HEK293 (cell line): ENCODE results near the gene ZNF768.

Experiments used
- CTCF ChIA-PET: fragments of 350-600 bp; formaldehyde crosslinking; extraction: SDS; loops from one replicate; lab custom pipeline; 2021; ENCODE audit warnings: antibody characterized with exemption; lab: Yijun Ruan, JAX
- POLR2A ChIA-PET: fragments of 300-600 bp; formaldehyde crosslinking; extraction: SDS; loops from one replicate; lab custom pipeline; 2020; ENCODE audit warnings: antibody characterized with exemption, inconsistent platforms; lab: Yijun Ruan, JAX
- H3K27ac ChIP-seq: fragments of 200-500 bp; sonication (Bioruptor generic); 2 replicates; pipeline ENCODE4 v1.5.1; 2014; ENCODE audit warnings: low read depth, low read length, control low read depth, inconsistent platforms; ENCODE audit errors: extremely low read depth
- H3K36me3 ChIP-seq, 2 experiments: fragments of 200-500 bp in 1 of 2; sonication (Bioruptor generic) in 1 of 2; 1 replicate in 1 of 2; 2 replicates in 1 of 2; pipeline ENCODE4 v1.5.1; 2014 to 2017; ENCODE audit warnings: inconsistent platforms in 2 of 2, low read length in 2 of 2; ENCODE audit not compliant: control insufficient read depth in 2 of 2, insufficient read depth in 1 of 2
- H3K4me1 ChIP-seq: fragments of 200-500 bp; sonication (Bioruptor generic); 2 replicates; pipeline ENCODE4 v1.5.1; 2014; ENCODE audit warnings: mild to moderate bottlenecking, low read length, inconsistent platforms; ENCODE audit not compliant: control insufficient read depth, insufficient read depth
- H3K4me3 ChIP-seq: 2 replicates; pipeline ENCODE4 v1.5.1; 2011; ENCODE audit warnings: low read depth, mild to moderate bottlenecking, control low read depth, low read length, moderate library complexity
- H3K9me3 ChIP-seq: fragments of 200-500 bp; sonication (Bioruptor generic); 2 replicates; pipeline ENCODE4 v1.5.1; 2014; ENCODE audit warnings: low read depth, low read length, inconsistent platforms; ENCODE audit not compliant: control insufficient read depth, insufficient read depth
- BCL11A ChIP-seq: fragments of 450-650 bp; formaldehyde crosslinking; IDR thresholded peaks from 2 replicates; pipeline ENCODE4 v1.5.1; 2016; ENCODE audit warnings: low read depth, missing biosample characterization, missing genetic modification characterization
- FEZF1 ChIP-seq: fragments of 450-650 bp; formaldehyde crosslinking; IDR thresholded peaks from 2 replicates; pipeline ENCODE4 v1.5.1; 2016; ENCODE audit warnings: missing biosample characterization, missing genetic modification characterization
- HOXD13 ChIP-seq: sonication (generic); formaldehyde crosslinking; IDR thresholded peaks from 2 replicates; pipeline ENCODE4 v1.8.0; 2022; ENCODE audit warnings: missing genetic modification reagents, borderline replicate concordance
- KLF8 ChIP-seq: fragments of 450-650 bp; formaldehyde crosslinking; IDR thresholded peaks from 2 replicates; pipeline ENCODE4 v1.5.1; 2016; ENCODE audit warnings: missing biosample characterization, missing genetic modification characterization
- PBX3 ChIP-seq: sonication (generic); formaldehyde crosslinking; IDR thresholded peaks from 2 replicates; pipeline ENCODE4 v1.8.1; 2022; ENCODE audit warnings: mild to moderate bottlenecking, moderate library complexity, missing genetic modification reagents
- PRDM10 ChIP-seq: fragments of 450-650 bp; formaldehyde crosslinking; IDR thresholded peaks from 2 replicates; pipeline ENCODE4 v1.5.1; 2016; ENCODE audit warnings: missing biosample characterization, missing genetic modification characterization
- ZBTB10 ChIP-seq: fragments of 450-650 bp; formaldehyde crosslinking; IDR thresholded peaks from 2 replicates; pipeline ENCODE4 v1.5.1; 2016; ENCODE audit warnings: missing biosample characterization, missing genetic modification characterization
- ZBTB17 ChIP-seq: fragments of 450-650 bp; formaldehyde crosslinking; IDR thresholded peaks from 2 replicates; pipeline ENCODE4 v1.5.1; 2016; ENCODE audit warnings: missing biosample characterization, missing genetic modification characterization
- ZBTB26 ChIP-seq: fragments of 450-650 bp; formaldehyde crosslinking; optimal IDR thresholded peaks from 2 replicates; pipeline ENCODE3; 2016; ENCODE audit warnings: missing biosample characterization, mild to moderate bottlenecking, missing genetic modification characterization
- ZEB2 ChIP-seq: fragments of 450-650 bp; formaldehyde crosslinking; IDR thresholded peaks from 2 replicates; pipeline ENCODE4 v1.5.1; 2016; ENCODE audit warnings: missing biosample characterization, missing genetic modification characterization
- ZNF114 ChIP-seq: fragments of 450-650 bp; formaldehyde crosslinking; IDR thresholded peaks from 2 replicates; pipeline ENCODE4 v1.5.0; 2017; ENCODE audit warnings: missing biosample characterization, missing genetic modification characterization
- ZNF2 ChIP-seq: fragments of 450-650 bp; formaldehyde crosslinking; IDR thresholded peaks from 2 replicates; pipeline ENCODE4 v1.5.1; 2016; ENCODE audit warnings: missing biosample characterization, missing genetic modification characterization
- ZNF248 ChIP-seq: fragments of 450-650 bp; formaldehyde crosslinking; IDR thresholded peaks from 2 replicates; pipeline ENCODE4 v1.5.1; 2017; ENCODE audit warnings: missing biosample characterization, missing genetic modification characterization
- ZNF341 ChIP-seq: fragments of 450-650 bp; formaldehyde crosslinking; IDR thresholded peaks from 2 replicates; pipeline ENCODE4; 2016; ENCODE audit warnings: low read depth, missing biosample characterization, missing genetic modification characterization
- ZNF571 ChIP-seq: fragments of 450-650 bp; formaldehyde crosslinking; IDR thresholded peaks from 2 replicates; pipeline ENCODE4 v1.5.0; 2017; ENCODE audit warnings: missing biosample characterization, missing genetic modification characterization
- ZNF624 ChIP-seq: fragments of 450-650 bp; formaldehyde crosslinking; IDR thresholded peaks from 2 replicates; pipeline ENCODE4 v1.5.1; 2017; ENCODE audit warnings: missing biosample characterization, missing genetic modification characterization
- ZNF629 ChIP-seq: fragments of 450-650 bp; formaldehyde crosslinking; IDR thresholded peaks from 2 replicates; pipeline ENCODE4 v1.5.1; 2017; ENCODE audit warnings: missing biosample characterization, missing genetic modification characterization
- ZNF654 ChIP-seq: fragments of 450-650 bp; formaldehyde crosslinking; IDR thresholded peaks from 2 replicates; pipeline ENCODE4 v1.5.1; 2016; ENCODE audit warnings: low read depth, missing biosample characterization, missing genetic modification characterization
- ZNF830 ChIP-seq: fragments of 450-650 bp; IDR thresholded peaks from 2 replicates; pipeline ENCODE4 v1.5.0; 2018; ENCODE audit warnings: missing biosample characterization, missing genetic modification characterization, low read depth, mild to moderate bottlenecking, moderate library complexity
- ZSCAN18 ChIP-seq: fragments of 450-650 bp; formaldehyde crosslinking; IDR thresholded peaks from 2 replicates; pipeline ENCODE4 v1.5.1; 2016; ENCODE audit warnings: missing biosample characterization, missing genetic modification characterization

The ZNF768 gene

GRCh38 chr16:30491744-30492308 is 34.5 kb downstream of the ZNF768 start (continued):
- TF ChIP-seq ZNF341 (tag by site-specific recombination): no peak
- TF ChIP-seq ZBTB17 (tag by site-specific recombination): peak; percentile 87
- no peak for TF ChIP-seq FEZF1 (tag by site-specific recombination)
- TF ChIP-seq ZBTB26 (tag by site-specific recombination): no peak
- TF ChIP-seq ZNF624 (tag by site-specific recombination): no peak
- TF ChIP-seq ZEB2 (tag by site-specific recombination): peak; percentile 27; the same call in 1 of the 2 replicates
- TF ChIP-seq KLF8: no peak
- TF ChIP-seq ZNF114 (tag by site-specific recombination): no peak
- no peak for TF ChIP-seq ZNF571
- no peak for TF ChIP-seq ZNF830 (tag by site-specific recombination)
- TF ChIP-seq BCL11A: no peak
- TF ChIP-seq ZNF248 (tag by site-specific recombination): no peak
- peak; percentile 55 for TF ChIP-seq ZNF654
- TF ChIP-seq ZNF629: peak; percentile 26

GRCh38 chr16:30491229-30491628 is 35.1 kb downstream of the ZNF768 start:
- no peak overlapping the region for H3K4me3 ChIP-seq
- CTCF ChIA-PET: interaction anchor here (0.6 to 2.6 kb wide), 6 partner anchors 8 to 107 kb away, joined by 3 to 7 read pairs (median 3); partner anchors contain the start of gene DCTPP1
- no peaks in the 10 kb centered on the region for H3K4me1 ChIP-seq
- POLR2A ChIA-PET: interaction anchor here (0.5 to 0.8 kb wide), 2 partner anchors 53 to 61 kb away, joined by 3 to 4 read pairs; partner anchors contain the start of gene DCTPP1
- no peak overlapping the region for H3K27ac ChIP-seq
- no peaks in the 10 kb centered on the region for H3K9me3 ChIP-seq
- no peaks in the 10 kb centered on the region for H3K36me3 ChIP-seq
- peak; percentile 56 for TF ChIP-seq PRDM10 (tag by site-specific recombination)
- no peak for TF ChIP-seq ZBTB10 (tag by site-specific recombination)

GRCh38 chr16:30490210-30490609 is 36.2 kb downstream of the ZNF768 start:
- CTCF ChIA-PET: interaction anchor here (1.1 to 2.6 kb wide), 3 partner anchors 17 to 60 kb away, joined by 3 to 7 read pairs (median 6); partner anchors contain the start of gene DCTPP1
- POLR2A ChIA-PET: interaction anchor here (0.7 kb wide), 1 partner anchor 92 kb away, joined by 7 read pairs; no protein-coding TSS in a partner anchor
- Histone ChIP-seq H3K9me3 (no peaks in the 10 kb centered on the region), H3K36me3 (no peaks in the 10 kb centered on the region), H3K27ac (no peak overlapping the region), H3K4me3 (no peak overlapping the region), H3K4me1 (no peaks in the 10 kb centered on the region)
- TF ChIP-seq PBX3 (CRISPR knock-in tag) (no peak), ZNF341 (tag by site-specific recombination) (peak; percentile 80), ZSCAN18 (tag by site-specific recombination) (no peak), ZNF2 (tag by site-specific recombination) (no peak), HOXD13 (no peak)
